Measurements from ENCODE around the gene JARID2. TPM values are rescaled to one million over a fixed set of nuclear protein-coding genes. Genes with fewer than 3 reads are reported as not detected.

Gene JARID2
- total and polyA plus RNA-seq, 10 of the 15 experiments (the other 5 are each of a cell fraction or from before 2014, with no cell fraction given): 4.2 to 21.6 (median 11.7) TPM

DNA sequence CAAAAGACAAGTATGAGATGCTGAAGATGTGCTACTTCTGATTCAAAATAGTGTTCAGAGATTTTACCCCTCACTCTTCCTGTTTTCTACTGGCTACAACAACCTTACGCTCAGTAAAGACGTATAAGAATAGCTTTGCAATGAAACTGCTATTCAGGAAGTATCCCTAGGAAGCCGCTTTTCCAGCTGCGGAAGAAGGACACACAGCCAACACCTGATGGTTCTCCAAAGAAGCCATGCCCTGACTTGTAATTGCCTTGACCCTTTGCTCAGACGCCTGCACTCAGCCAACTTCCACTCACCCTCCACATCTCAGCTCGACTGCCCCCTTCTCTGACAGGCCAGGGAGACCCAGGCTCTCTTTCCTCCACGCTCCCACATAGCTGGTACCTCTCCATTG is 305.4 kb downstream of the JARID2 start:
- ChIA-PET RAD21 (ENCODE audit: unreplicated experiment) (interaction anchor here (0.7 to 1.2 kb wide), 2 partner anchors 70 to 654 kb away, joined by 3 read pairs; no protein-coding TSS in a partner anchor), POLR2A (no interaction called here), SMC1A (ENCODE audit: uncharacterized antibody, unreplicated experiment) (interaction anchor here (1.0 to 3.2 kb wide), 4 partner anchors 14 to 71 kb away, joined by 3 to 13 read pairs (median 4); no protein-coding TSS in a partner anchor), CTCF (interaction anchor here (1.0 to 2.1 kb wide), 5 partner anchors 32 to 654 kb away, joined by 3 to 6 read pairs (median 4); no protein-coding TSS in a partner anchor)
- H3K4me2 ChIP-seq (ENCODE audit: control insufficient read depth, insufficient read depth): no peak overlapping the region
- BruUV-seq (replicated peaks): no TSS peak
- H3K27me3 ChIP-seq (replicated peaks in 1 of 2; ENCODE audit: control insufficient read depth in 2 of 2, insufficient read depth in 2 of 2, low read length in 1 of 2): no peaks in the 10 kb centered on the region
- DNase-seq (ENCODE audit: low read depth, low spot score): no peak
- no peak for ATAC-seq
- peaks cover 7% of the 10 kb centered on the region for H3K4me1 ChIP-seq (ENCODE audit: control insufficient read depth, insufficient read depth, low read length)
- no peak for FAIRE-seq
- no peaks in the 10 kb centered on the region for H3K9me3 ChIP-seq (replicated peaks; ENCODE audit: control insufficient read depth, insufficient read depth, low read length)
- intact Hi-C loops (cut with micrococcal nuclease; ENCODE audit: unreplicated experiment): no loop called here
- H3K9ac ChIP-seq (ENCODE audit: control insufficient read depth, insufficient read depth, low read length): no peak overlapping the region
- no peaks in the 10 kb centered on the region; the same call in 1 of the 2 replicates for H3K79me2 ChIP-seq (ENCODE audit: control insufficient read depth, insufficient read depth, low read length)
- H4K20me1 ChIP-seq (ENCODE audit: control insufficient read depth, insufficient read depth): no peaks in the 10 kb centered on the region
- H3K27ac ChIP-seq (ENCODE audit: control insufficient read depth, insufficient read depth): no peak overlapping the region
- no peak overlapping the region for H2AFZ ChIP-seq (ENCODE audit: control insufficient read depth, low read depth, low read length)
- TF ChIP-seq RELA (IDR thresholded peaks at IDR 0.05; ENCODE audit: borderline replicate concordance, partially characterized antibody): no peak
- no peak for TF ChIP-seq MAX (IDR thresholded peaks at IDR 0.05; ENCODE audit: low read depth, low read length)
- no peak for TF ChIP-seq BHLHE40 (IDR thresholded peaks at IDR 0.05; ENCODE audit: borderline replicate concordance in 1 of 2, low read depth in 2 of 2, low read length in 1 of 2)
- TF ChIP-seq CHD4 (IDR thresholded peaks at IDR 0.05): no peak
- TF ChIP-seq ZBTB40 (IDR thresholded peaks at IDR 0.05; ENCODE audit: borderline replicate concordance): no peak
- TF ChIP-seq NBN (IDR thresholded peaks at IDR 0.05): no peak
- no peak for TF ChIP-seq ZSCAN29 (IDR thresholded peaks at IDR 0.05)
- TF ChIP-seq HSF1 (IDR thresholded peaks at IDR 0.05; ENCODE audit: low read depth, low read length): no peak
- TF ChIP-seq TAF1 (IDR thresholded peaks at IDR 0.05; ENCODE audit: borderline replicate concordance, low read depth, low read length): no peak
- TF ChIP-seq, protein P1, sequence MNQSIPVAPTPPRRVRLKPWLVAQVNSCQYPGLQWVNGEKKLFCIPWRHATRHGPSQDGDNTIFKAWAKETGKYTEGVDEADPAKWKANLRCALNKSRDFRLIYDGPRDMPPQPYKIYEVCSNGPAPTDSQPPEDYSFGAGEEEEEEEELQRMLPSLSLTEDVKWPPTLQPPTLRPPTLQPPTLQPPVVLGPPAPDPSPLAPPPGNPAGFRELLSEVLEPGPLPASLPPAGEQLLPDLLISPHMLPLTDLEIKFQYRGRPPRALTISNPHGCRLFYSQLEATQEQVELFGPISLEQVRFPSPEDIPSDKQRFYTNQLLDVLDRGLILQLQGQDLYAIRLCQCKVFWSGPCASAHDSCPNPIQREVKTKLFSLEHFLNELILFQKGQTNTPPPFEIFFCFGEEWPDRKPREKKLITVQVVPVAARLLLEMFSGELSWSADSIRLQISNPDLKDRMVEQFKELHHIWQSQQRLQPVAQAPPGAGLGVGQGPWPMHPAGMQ (IDR thresholded peaks at IDR 0.05; ENCODE audit: borderline replicate concordance): no peak
- no peak for TF ChIP-seq CREB1 (IDR thresholded peaks at IDR 0.05; ENCODE audit: low read depth)
- TF ChIP-seq RAD21 (IDR thresholded peaks at IDR 0.05; ENCODE audit: insufficient read depth, low read depth, low read length): no peak
- H3K4me3 ChIP-seq: no peak overlapping the region
- peaks cover 0 to 3% of the 10 kb centered on the region in 2 experiments; a peak in 3 of 4 replicates for H3K36me3 ChIP-seq (ENCODE audit: control insufficient read depth in 2 of 2, insufficient read depth in 2 of 2, low read length in 1 of 2)
- in situ Hi-C loops (cut with MboI): no loop called here
- WGBS (ENCODE audit: insufficient coverage, insufficient replicate concordance, low lambda C conversion rate, missing lambda C conversion rate): 98% methylated on average over 7 of the region's 7 CpGs
